Uterus (tissue), 4 donors: ENCODE results near the gene ATP10A. TPM values are rescaled to one million over a fixed set of nuclear protein-coding genes. Genes with fewer than 3 reads are reported as not detected.

Source experiments
- DNase-seq, 2 donors: peaks; one replicate each; pipeline ENCODE4 v3.0.0-alpha.2; 2019 to 2020
- H3K27ac ChIP-seq, 2 donors: fragments of 200-600 bp; sonication (generic); 1 replicate in 1 of 2; 2 replicates in 1 of 2; pipeline ENCODE4 v1.5.1; 2016 to 2018
- H3K27me3 ChIP-seq, 2 donors: fragments of 200-600 bp; sonication (generic); one replicate each; pipeline ENCODE4 v1.5.1; 2018 to 2019; ENCODE audit warnings: control low read depth in 1 of 2
- H3K36me3 ChIP-seq, 2 donors: fragments of 200-600 bp; sonication (generic); one replicate each; pipeline ENCODE4 v1.5.1; 2019; ENCODE audit warnings: control low read depth in 1 of 2
- H3K4me1 ChIP-seq, 2 donors: fragments of 200-600 bp; sonication (generic); one replicate each; pipeline ENCODE4 v1.5.1; 2018 to 2019; ENCODE audit warnings: control low read depth in 1 of 2
- H3K4me3 ChIP-seq, 2 donors: fragments of 200-600 bp; sonication (generic); 1 replicate in 1 of 2; 2 replicates in 1 of 2; pipeline ENCODE4 v1.5.1; 2018 to 2019; ENCODE audit warnings: mild to moderate bottlenecking in 1 of 2
- H3K9me3 ChIP-seq, 2 donors: fragments of 200-600 bp; sonication (generic); one replicate each; pipeline ENCODE4 v1.5.1; 2019; ENCODE audit warnings: control low read depth in 1 of 2
- CTCF ChIP-seq, 4 experiments: fragments of 200-600 bp in 2 of 4; fragments of 450-650 bp in 2 of 4; sonication (generic) in 2 of 4; IDR thresholded peaks; one replicate each; pipeline ENCODE4 v1.5.1; 2016 to 2019; ENCODE audit warnings: antibody characterized with exemption in 4 of 4, mild to moderate bottlenecking in 2 of 4, moderate library complexity in 1 of 4
- POLR2A ChIP-seq, 2 donors: fragments of 450-650 bp; IDR thresholded peaks; one replicate each; pipeline ENCODE4 v1.6.1; 2016; ENCODE audit warnings: antibody characterized with exemption in 2 of 2, mild to moderate bottlenecking in 1 of 2, moderate library complexity in 1 of 2
- intact Hi-C: fragments of 100-400 bp; cut with DNase I; formaldehyde crosslinking; loops from one replicate; pipeline ENCODE4 v1.15.1; 2023; ENCODE audit warnings: low total_unique reads
- total RNA-seq, 4 donors: library from RNA; depleted of rRNA in 3 of 4; stranded (reverse); fragments of >200 nt in 3 of 4; gene quantifications; one replicate each; pipeline versions ENCODE4 v1.1.0 to v1.2.4, GENCODE V29; 2014 to 2023
- donor health status: DM: yes; HTN: yes; CAD: no.

The ATP10A gene
- total RNA-seq, 4 donors from 2014 or later: 0.29 to 3.8 (median 2.5) TPM

- no peaks in the 10 kb centered on the region for H3K4me1 ChIP-seq
- no peaks in the 10 kb centered on the region for H3K27me3 ChIP-seq
- H3K4me3 ChIP-seq: no peak overlapping the region
- no peak overlapping the region for H3K27ac ChIP-seq
- DNase-seq: no peak
- TF ChIP-seq CTCF (IDR thresholded peaks at IDR 0.05) (no peak), POLR2A (IDR thresholded peaks at IDR 0.05) (no peak)
- H3K9me3 ChIP-seq: no peaks in the 10 kb centered on the region
- H3K36me3 ChIP-seq: no peaks in the 10 kb centered on the region
- intact Hi-C loops: no loop called here
Measured at GRCh38 chr15:25871403-25871802, 8.3 kb upstream of the ATP10A start.

- Histone ChIP-seq H3K4me1 (no peaks in the 10 kb centered on the region), H3K27ac (no peak overlapping the region), H3K9me3 (no peaks in the 10 kb centered on the region), H3K27me3 (no peaks in the 10 kb centered on the region), H3K4me3 (no peak overlapping the region), H3K36me3 (no peaks in the 10 kb centered on the region)
- intact Hi-C loops: no loop called here
- no peak for DNase-seq
- TF ChIP-seq CTCF (IDR thresholded peaks at IDR 0.05) (no peak), POLR2A (IDR thresholded peaks at IDR 0.05) (no peak)
Measured at GRCh38 chr15:25870938-25871337, 7.8 kb upstream of the ATP10A start.

- Histone ChIP-seq H3K36me3 (no peaks in the 10 kb centered on the region), H3K27me3 (no peaks in the 10 kb centered on the region), H3K4me1 (no peaks in the 10 kb centered on the region), H3K9me3 (no peaks in the 10 kb centered on the region), H3K4me3 (no peak overlapping the region), H3K27ac (no peak overlapping the region)
- no peak for DNase-seq
- intact Hi-C loops: no loop called here
- no peak for TF ChIP-seq CTCF (IDR thresholded peaks at IDR 0.05)
- no peak for TF ChIP-seq POLR2A (IDR thresholded peaks at IDR 0.05)
Measured at GRCh38 chr15:25869701-25870100, 6.6 kb upstream of the ATP10A start.

GRCh38 chr15:25866874-25867273, 3.7 kb upstream of the ATP10A start:
- Histone ChIP-seq H3K4me3 (no peak overlapping the region), H3K9me3 (no peaks in the 10 kb centered on the region), H3K27ac (no peak overlapping the region), H3K27me3 (no peaks in the 10 kb centered on the region), H3K4me1 (peaks cover 0 to 3% of the 10 kb centered on the region in 2 donors), H3K36me3 (no peaks in the 10 kb centered on the region)
- DNase-seq: no peak
- TF ChIP-seq CTCF (IDR thresholded peaks at IDR 0.05) (no peak), POLR2A (IDR thresholded peaks at IDR 0.05) (no peak)
- intact Hi-C loops: no loop called here

GRCh38 chr15:25866251-25866650, 3.1 kb upstream of the ATP10A start:
- Histone ChIP-seq H3K36me3 (no peaks in the 10 kb centered on the region), H3K4me1 (peaks cover 0 to 3% of the 10 kb centered on the region in 2 donors), H3K27me3 (no peaks in the 10 kb centered on the region), H3K4me3 (no peak overlapping the region), H3K9me3 (no peaks in the 10 kb centered on the region), H3K27ac (no peak overlapping the region)
- intact Hi-C loops: no loop called here
- no peak for TF ChIP-seq POLR2A (IDR thresholded peaks at IDR 0.05)
- DNase-seq: no peak

- no peak for DNase-seq
- no peaks in the 10 kb centered on the region for H3K27me3 ChIP-seq
- H3K36me3 ChIP-seq: no peaks in the 10 kb centered on the region
- H3K4me1 ChIP-seq: peaks cover 0 to 3% of the 10 kb centered on the region in 2 donors
- no peak overlapping the region for H3K4me3 ChIP-seq
- no peak overlapping the region for H3K27ac ChIP-seq
- H3K9me3 ChIP-seq: no peaks in the 10 kb centered on the region
- TF ChIP-seq CTCF (IDR thresholded peaks at IDR 0.05) (no peak), POLR2A (IDR thresholded peaks at IDR 0.05) (no peak)
- intact Hi-C loops: no loop called here
Measured at GRCh38 chr15:25864966-25865365, 1.8 kb upstream of the ATP10A start.
